ENCODE results near the gene TRIM71. TPM values are rescaled to one million over a fixed set of nuclear protein-coding genes. Genes with fewer than 3 reads are reported as not detected.

Gene TRIM71
- total and polyA plus RNA-seq, 2 of the 13 experiments (the other 11 are each of a cell fraction or from before 2014, with no cell fraction given), result 21.7 to 76.9 TPM

DNA sequence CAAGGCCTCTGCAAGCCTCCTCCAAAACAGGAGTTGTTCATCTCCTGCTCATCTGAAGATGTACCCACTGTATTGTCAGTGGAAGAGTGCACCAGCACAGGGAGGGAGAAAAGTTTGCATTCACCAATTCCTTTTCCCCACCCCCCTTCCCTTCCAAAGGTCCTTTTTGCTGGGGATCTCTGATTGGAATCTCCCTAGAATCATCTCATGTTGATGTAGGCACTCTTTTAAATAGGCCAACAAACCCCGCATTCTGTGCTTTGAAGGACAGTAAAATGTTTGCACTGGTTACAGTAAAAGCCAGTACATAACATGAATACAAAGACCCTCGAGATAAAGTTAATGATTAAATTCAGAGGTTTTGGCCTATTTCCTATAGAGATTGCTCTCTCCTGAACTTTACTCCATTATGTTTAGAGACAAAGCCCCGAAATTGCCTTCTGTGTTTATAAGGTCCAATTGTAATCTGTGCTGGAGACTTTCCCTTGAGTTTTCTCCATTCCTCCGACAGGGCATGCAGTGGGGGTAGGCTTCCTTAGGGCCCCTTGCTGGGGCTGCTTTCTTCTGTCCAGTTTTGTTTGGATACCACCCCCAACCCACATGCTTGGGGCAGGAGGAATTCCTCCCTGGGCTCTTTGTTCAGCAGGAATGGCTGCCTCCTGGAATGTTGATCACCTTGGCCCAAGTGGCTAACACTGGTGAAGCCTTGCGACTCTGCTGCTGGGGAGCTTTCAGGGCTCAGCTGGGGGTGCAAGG is 22.5 kb downstream of the TRIM71 start (continued):
- TF ChIP-seq MEIS1 (CRISPR knock-in tag; IDR thresholded peaks at IDR 0.05; ENCODE audit: borderline replicate concordance), result peak; percentile 44; the same call in 1 of the 2 replicates
- TF ChIP-seq, protein P1, sequence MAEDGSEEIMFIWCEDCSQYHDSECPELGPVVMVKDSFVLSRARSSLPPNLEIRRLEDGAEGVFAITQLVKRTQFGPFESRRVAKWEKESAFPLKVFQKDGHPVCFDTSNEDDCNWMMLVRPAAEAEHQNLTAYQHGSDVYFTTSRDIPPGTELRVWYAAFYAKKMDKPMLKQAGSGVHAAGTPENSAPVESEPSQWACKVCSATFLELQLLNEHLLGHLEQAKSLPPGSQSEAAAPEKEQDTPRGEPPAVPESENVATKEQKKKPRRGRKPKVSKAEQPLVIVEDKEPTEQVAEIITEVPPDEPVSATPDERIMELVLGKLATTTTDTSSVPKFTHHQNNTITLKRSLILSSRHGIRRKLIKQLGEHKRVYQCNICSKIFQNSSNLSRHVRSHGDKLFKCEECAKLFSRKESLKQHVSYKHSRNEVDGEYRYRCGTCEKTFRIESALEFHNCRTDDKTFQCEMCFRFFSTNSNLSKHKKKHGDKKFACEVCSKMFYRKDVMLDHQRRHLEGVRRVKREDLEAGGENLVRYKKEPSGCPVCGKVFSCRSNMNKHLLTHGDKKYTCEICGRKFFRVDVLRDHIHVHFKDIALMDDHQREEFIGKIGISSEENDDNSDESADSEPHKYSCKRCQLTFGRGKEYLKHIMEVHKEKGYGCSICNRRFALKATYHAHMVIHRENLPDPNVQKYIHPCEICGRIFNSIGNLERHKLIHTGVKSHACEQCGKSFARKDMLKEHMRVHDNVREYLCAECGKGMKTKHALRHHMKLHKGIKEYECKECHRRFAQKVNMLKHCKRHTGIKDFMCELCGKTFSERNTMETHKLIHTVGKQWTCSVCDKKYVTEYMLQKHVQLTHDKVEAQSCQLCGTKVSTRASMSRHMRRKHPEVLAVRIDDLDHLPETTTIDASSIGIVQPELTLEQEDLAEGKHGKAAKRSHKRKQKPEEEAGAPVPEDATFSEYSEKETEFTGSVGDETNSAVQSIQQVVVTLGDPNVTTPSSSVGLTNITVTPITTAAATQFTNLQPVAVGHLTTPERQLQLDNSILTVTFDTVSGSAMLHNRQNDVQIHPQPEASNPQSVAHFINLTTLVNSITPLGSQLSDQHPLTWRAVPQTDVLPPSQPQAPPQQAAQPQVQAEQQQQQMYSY (CRISPR knock-in tag; IDR thresholded peaks at IDR 0.05), result no peak
- TF ChIP-seq MED1 (CRISPR knock-in tag; IDR thresholded peaks at IDR 0.05), result peak; percentile 73
- no peak for TF ChIP-seq ZNF10 (CRISPR knock-in tag; IDR thresholded peaks at IDR 0.05; ENCODE audit: borderline replicate concordance, low read depth)
- TF ChIP-seq TBL1XR1 (IDR thresholded peaks at IDR 0.05; ENCODE audit: borderline replicate concordance, low read length, partially characterized antibody), result peak; percentile 43
- TF ChIP-seq, protein P2, sequence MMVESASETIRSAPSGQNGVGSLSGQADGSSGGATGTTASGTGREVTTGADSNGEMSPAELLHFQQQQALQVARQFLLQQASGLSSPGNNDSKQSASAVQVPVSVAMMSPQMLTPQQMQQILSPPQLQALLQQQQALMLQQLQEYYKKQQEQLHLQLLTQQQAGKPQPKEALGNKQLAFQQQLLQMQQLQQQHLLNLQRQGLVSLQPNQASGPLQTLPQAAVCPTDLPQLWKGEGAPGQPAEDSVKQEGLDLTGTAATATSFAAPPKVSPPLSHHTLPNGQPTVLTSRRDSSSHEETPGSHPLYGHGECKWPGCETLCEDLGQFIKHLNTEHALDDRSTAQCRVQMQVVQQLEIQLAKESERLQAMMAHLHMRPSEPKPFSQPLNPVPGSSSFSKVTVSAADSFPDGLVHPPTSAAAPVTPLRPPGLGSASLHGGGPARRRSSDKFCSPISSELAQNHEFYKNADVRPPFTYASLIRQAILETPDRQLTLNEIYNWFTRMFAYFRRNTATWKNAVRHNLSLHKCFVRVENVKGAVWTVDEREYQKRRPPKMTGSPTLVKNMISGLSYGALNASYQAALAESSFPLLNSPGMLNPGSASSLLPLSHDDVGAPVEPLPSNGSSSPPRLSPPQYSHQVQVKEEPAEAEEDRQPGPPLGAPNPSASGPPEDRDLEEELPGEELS (CRISPR knock-in tag; IDR thresholded peaks at IDR 0.05), result peak; percentile 82
- peak; percentile 59; the same call in 1 of the 2 replicates for TF ChIP-seq ESRRA (CRISPR knock-in tag; IDR thresholded peaks at IDR 0.05; ENCODE audit: low read depth)
- TF ChIP-seq, protein P3, sequence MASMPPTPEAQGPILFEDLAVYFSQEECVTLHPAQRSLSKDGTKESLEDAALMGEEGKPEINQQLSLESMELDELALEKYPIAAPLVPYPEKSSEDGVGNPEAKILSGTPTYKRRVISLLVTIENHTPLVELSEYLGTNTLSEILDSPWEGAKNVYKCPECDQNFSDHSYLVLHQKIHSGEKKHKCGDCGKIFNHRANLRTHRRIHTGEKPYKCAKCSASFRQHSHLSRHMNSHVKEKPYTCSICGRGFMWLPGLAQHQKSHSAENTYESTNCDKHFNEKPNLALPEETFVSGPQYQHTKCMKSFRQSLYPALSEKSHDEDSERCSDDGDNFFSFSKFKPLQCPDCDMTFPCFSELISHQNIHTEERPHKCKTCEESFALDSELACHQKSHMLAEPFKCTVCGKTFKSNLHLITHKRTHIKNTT (CRISPR knock-in tag; IDR thresholded peaks at IDR 0.05), result no peak
- no peak for TF ChIP-seq ZNF337 (CRISPR knock-in tag; IDR thresholded peaks at IDR 0.05; ENCODE audit: borderline replicate concordance, low read depth)
- no peak for TF ChIP-seq ZBTB21 (CRISPR knock-in tag; IDR thresholded peaks at IDR 0.05)
- no peak for TF ChIP-seq ZSCAN22 (CRISPR knock-in tag; IDR thresholded peaks at IDR 0.05)
- no peak for TF ChIP-seq SNRNP70 (IDR thresholded peaks at IDR 0.05; ENCODE audit: low read depth, low read length)
- no peak for TF ChIP-seq SYNCRIP (IDR thresholded peaks at IDR 0.05; ENCODE audit: insufficient read depth, low read depth, low read length)
- TF ChIP-seq ZNF33B (CRISPR knock-in tag; IDR thresholded peaks at IDR 0.05), result no peak
- TF ChIP-seq XRCC5 (optimal IDR thresholded peaks at IDR 0.05; ENCODE audit: low read length), result peak; percentile 14
- TF ChIP-seq, protein P4, sequence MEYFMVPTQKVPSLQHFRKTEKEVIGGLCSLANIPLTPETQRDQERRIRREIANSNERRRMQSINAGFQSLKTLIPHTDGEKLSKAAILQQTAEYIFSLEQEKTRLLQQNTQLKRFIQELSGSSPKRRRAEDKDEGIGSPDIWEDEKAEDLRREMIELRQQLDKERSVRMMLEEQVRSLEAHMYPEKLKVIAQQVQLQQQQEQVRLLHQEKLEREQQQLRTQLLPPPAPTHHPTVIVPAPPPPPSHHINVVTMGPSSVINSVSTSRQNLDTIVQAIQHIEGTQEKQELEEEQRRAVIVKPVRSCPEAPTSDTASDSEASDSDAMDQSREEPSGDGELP (IDR thresholded peaks at IDR 0.05; ENCODE audit: borderline replicate concordance, low read depth), result no peak
- TF ChIP-seq, protein P5, sequence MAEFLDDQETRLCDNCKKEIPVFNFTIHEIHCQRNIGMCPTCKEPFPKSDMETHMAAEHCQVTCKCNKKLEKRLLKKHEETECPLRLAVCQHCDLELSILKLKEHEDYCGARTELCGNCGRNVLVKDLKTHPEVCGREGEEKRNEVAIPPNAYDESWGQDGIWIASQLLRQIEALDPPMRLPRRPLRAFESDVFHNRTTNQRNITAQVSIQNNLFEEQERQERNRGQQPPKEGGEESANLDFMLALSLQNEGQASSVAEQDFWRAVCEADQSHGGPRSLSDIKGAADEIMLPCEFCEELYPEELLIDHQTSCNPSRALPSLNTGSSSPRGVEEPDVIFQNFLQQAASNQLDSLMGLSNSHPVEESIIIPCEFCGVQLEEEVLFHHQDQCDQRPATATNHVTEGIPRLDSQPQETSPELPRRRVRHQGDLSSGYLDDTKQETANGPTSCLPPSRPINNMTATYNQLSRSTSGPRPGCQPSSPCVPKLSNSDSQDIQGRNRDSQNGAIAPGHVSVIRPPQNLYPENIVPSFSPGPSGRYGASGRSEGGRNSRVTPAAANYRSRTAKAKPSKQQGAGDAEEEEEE (CRISPR knock-in tag; IDR thresholded peaks at IDR 0.05; ENCODE audit: borderline replicate concordance), result no peak

All from HepG2 (cell line).